ENCODE measurements around the gene CTBP2.

- TF ChIP-seq CTCF (IDR thresholded peaks at IDR 0.05): no peak
- no peak for TF ChIP-seq EZH2 (IDR thresholded peaks at IDR 0.05)
Observed at GRCh38 chr10:125057158-125058001, 103.0 kb downstream of the CTBP2 start.

Measured in neural progenitor cell (in vitro differentiated cells).